NCI-H2107 treated with DMSO at 0.1 percent for 48 hours (cell line): ENCODE measurements around the gene RDH13.
"Not testable (repeated sequence)": the region's sequence is repeated elsewhere in the genome, so short reads cannot be mapped to it uniquely, and the experiment has no call there.

Experiments used
- DNase-seq: peaks from one replicate; lab custom pipeline; 2025; ENCODE audit not compliant: unreplicated experiment; lab: John Stamatoyannopoulos, UW

RDH13 gene

GRCh38 chr19:55047951-55048350 lies 15.0 kb downstream of the RDH13 start:
- DNase-seq, result no peak

DNA sequence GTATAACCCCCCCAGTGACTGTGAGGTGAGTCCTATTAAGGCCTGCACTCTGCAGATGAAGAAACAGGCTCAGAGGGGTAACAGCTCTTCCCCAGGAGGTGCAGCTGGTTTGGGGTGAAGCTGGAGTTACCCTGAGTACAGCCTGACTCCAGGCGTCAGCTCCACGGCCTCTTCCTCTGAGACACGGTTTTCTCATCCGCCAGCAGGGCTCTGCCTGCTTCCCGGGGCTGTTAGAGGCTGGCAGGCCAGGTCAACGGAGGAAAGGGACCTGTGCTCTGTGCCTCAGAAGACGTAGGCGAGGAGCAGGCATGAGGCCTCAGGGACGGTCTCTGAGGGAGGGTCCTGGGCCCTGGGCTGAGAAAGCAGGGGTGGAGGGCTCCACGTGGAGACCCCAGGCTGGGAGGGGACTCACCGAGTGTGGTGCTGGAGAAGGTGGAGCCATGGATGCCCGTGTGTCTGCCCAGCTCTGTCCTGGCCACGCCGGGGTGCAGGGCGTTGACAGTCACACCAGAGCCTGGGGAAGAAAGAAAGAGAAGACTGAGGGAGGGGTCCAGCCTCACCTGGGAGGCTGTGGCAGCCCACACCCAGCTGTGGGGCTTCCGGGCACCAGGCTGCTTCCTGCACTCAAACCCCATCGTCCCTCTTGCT lies 15.8 kb downstream of the RDH13 start:
- no peak for DNase-seq

GRCh38 chr19:55044771-55045716 lies 17.9 kb downstream of the RDH13 start:
- no peak for DNase-seq

- DNase-seq, result no peak
Measured at GRCh38 chr19:55044286-55044685, 18.7 kb downstream of the RDH13 start.

DNA sequence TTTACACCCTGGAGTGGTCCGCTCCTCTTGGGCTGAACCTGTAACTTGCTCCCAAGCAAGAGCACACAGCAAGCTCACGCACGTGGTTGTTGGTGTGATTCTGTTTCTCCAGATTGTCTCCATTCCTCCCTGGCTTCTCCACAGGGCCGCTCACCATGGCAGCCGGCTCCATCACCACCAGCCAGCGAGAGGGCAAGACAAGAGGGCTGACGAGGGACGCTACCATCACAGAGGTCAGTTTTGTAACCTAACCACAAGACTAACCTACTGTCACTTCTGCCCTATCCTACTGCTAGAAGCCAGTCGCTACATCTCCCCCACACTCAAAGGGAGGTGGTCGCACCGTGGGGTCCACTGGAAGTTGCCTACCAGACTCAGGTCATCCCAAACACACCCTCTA lies 20.3 kb downstream of the RDH13 start:
- no peak for DNase-seq

GRCh38 chr19:55042344-55042678 lies 20.6 kb downstream of the RDH13 start:
- no peak for DNase-seq

DNA sequence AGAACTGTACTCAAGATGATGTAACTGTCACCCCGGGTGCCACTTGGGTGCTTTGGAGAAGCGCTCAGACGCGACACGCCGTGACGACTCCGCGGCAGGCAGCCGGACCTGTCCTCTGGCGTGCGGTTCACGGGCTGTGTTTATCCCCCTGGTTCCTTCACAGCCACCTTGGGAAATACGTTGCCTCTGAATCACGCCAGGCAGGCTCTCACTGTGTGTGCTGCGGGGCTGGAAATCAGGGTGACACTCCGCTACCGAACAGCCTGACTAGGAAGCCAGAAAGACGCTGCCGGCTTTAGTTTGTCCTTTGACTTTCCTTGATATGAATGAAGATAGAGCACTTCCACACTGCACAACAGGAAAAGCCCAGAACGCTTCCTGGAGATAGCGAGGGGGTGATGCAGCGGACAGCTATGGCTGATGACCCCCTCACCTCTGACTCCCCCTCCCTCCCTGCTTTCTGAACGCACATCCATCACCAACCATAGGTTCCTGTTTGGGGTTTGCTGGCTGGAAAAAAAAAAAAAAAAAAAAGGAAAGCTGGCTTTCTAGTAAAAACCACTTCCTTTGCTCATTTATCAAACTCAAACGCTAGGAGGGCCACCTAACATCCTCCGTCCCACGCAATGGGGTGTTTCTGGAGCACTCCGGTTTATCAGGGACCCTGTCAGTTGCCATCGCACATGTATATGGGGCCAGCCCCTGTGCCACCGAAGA lies 21.2 kb downstream of the RDH13 start:
- DNase-seq, result no peak

DNA sequence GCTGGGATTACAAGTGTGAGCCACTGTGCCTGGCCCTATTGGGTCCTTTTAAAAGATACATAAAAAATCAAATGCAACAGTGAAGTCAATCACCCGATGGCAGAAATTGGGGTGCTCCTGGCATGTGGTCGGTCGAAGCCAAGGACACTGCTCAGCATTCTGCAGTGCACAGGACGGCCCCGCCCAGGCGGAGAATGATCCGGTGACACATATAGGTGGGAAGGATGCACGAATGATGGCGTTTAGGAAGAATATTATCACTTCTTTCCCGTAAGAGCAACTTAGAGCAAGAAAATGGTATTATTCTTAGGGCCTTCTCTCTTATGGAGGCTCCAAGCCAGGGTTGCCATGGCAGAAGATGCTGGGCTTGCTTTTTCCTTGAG lies 21.7 kb downstream of the RDH13 start:
- DNase-seq, result no peak

GRCh38 chr19:55040654-55041053 lies 22.3 kb downstream of the RDH13 start:
- DNase-seq, result not testable (repeated sequence)

- DNase-seq, result not testable (repeated sequence)
Measured at GRCh38 chr19:55037603-55038002, 25.3 kb downstream of the RDH13 start.

- DNase-seq, result no peak
Measured at GRCh38 chr19:55036058-55036457, 26.9 kb downstream of the RDH13 start.

DNA sequence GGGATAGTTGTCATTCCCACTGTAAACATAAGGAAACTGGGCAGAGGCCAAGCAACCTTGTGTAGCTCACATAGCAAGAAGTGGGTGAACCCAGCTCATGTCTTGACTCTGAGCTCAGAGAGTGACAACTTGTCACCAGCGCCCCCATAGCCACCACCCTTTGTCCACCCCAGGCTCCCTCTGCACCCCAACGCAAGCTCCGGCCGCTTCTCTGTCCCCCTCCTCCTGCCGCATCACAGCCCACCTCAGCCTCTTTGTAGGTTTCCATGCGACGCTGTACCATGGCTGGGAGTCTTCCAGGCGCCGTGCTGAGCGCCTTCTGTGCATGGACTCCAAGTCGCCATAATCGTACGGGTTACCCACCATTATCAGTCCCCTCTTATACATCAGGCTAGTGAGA lies 28.2 kb downstream of the RDH13 start:
- no peak for DNase-seq

- not testable (repeated sequence) for DNase-seq
Measured at GRCh38 chr19:55032976-55033643, 29.8 kb downstream of the RDH13 start.

DNA sequence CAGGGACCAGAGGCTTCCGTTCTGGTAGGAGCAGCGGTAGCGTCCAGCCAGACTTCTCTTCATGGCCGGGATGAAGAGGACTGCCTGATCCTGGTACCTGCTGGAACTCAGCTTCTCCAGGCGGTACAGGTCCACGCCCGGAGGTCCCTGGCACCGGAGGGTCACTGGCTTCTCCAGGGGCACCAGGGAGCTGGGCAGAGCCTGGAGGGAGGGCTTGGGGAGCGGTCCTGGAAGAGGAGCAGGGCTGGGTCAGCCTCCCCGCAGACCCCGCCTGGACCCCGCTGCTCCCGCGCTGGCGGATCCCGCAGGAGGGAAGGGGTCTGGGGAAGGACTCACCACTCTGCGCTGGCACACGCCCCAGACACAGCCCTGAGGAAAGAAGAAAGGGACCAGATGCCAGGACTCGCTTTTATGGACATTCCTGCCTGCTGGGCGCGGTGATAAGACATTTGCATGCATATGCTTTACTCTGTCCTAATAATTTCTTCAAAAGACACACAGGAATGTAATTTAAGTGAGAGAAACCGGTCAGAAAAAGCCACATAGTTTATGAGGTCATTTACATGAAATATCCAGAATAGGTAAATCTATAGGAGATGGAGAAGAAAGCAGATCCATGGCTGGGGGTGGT lies 30.7 kb downstream of the RDH13 start:
- DNase-seq, result no peak

DNA sequence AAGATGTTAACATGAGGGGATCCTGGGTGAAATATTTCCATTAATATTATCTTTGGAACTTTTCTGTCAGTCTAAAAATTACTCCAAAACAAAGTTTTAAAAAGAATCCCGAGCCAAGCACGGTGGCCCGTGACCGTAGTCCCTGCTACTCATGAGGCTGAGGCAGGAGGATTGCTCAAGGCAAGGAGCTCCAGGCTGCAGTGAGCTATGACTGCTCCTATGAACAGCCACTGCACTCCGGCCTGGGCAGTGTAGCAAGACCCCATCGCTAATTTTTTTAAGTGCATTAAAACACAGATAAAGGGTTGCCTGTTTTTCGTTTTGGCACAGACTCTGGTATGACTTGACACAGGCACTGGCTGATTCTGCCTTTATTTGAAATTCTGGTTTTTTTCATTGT lies 31.8 kb downstream of the RDH13 start:
- no peak for DNase-seq

GRCh38 chr19:55028757-55029156 lies 34.2 kb downstream of the RDH13 start:
- no peak for DNase-seq

DNA sequence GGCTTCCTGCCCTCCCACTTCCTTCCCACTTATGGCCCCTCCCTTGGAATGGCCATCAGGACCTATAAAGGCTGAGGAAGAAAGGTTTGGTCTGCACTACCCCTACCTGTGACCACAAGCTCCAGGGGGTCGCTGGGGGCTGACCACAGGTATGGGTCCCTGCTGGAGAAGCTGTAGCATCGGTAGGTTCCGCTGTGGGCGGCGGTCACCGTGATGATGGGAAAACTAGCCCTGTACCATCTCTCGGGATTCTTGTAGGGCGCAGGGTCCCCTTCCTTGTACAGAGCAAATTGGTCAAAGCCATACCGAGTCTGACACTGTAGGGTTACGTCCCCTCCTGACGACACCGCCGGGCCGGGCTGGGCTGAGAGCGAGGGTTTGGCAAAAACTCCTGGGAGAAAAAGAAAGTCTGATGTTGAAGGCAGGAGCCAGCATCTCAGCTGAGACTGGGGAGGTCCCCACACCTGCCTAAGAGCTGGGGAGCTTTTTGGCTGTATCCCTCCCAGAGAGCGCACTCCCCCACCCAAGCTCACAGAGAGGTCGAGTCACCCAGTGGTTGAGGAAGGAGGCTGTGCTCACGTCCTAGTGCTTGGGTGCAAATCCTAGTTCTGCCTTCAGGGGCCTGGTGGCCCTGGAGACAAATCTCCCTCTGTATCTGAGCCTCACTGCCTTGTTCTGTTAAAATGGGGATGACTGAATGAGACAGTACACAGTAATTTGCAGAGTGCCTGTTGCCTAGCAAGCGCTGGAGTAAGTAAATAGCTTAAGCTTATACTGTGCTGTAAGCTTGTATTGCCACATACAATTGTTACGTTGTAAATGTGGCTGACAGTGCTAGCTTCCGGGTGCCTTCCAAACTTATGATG lies 35.2 kb downstream of the RDH13 start:
- no peak for DNase-seq

DNA sequence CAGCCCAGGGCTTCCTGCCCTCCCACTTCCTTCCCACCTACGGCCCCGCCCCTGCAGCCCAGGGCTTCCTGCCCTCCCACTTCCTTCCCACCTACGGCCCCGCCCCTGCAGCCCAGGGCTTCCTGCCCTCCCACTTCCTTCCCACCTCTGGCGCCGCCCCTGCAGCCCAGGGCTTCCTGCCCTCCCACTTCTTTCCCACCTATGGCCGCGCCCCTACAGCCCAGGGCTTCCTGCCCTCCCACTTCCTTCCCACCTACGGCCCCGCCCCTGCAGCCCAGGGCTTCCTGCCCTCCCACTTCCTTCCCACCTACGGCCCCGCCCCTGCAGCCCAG lies 35.8 kb downstream of the RDH13 start:
- not testable (repeated sequence) for DNase-seq

GRCh38 chr19:55024111-55024510 lies 38.8 kb downstream of the RDH13 start:
- no peak for DNase-seq

DNA sequence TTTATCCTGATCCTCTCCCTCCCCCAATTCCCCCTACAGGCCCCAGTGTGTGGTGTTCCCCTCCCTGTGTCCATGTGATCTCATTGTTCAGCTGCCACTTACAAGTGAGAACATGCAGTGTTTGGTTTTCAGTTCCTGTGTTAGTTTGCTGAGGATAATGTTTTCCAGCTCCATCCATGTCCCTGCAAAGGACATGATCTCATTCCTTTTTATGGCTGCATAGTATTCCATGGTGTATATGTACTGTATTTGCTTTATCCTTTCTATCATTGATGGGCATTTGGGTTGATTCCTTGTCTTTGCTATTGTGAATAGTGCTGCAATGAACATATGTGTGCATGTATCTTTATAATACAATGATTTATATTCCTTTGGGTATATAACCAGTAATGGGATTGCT lies 42.6 kb downstream of the RDH13 start:
- DNase-seq, result not testable (repeated sequence)
